Endometrium (tissue), 2 donors: ENCODE data around the gene ZNF296.
"Not testable (repeated sequence)": the region's sequence is repeated elsewhere in the genome, so short reads cannot be mapped to it uniquely, and the experiment has no call there.

Experiments used
- FAIRE-seq: peaks from 2 replicates; lab custom pipeline; 2012; peaks lifted over from hg19 to GRCh38; lab: Jason Lieb, UNC
- donor health status: control.
- donor health status: control.

The ZNF296 gene

GRCh38 chr19:45076029-45076850 is at the start of gene ZNF296:
Gene ZNF296 (minus strand): TSS chr19:45076478. CDS start chr19:45076373, 105 bp downstream.
- no peak for FAIRE-seq

GRCh38 chr19:45125360-45125759 is 49.1 kb upstream of the ZNF296 start:
- FAIRE-seq: no peak

- FAIRE-seq: no peak
Observed at GRCh38 chr19:45124021-45124420, 47.7 kb upstream of the ZNF296 start.

GRCh38 chr19:45123440-45123850 is 47.2 kb upstream of the ZNF296 start:
- no peak for FAIRE-seq

GRCh38 chr19:45122832-45123231 is 46.6 kb upstream of the ZNF296 start:
- no peak for FAIRE-seq

GRCh38 chr19:45121827-45122345 is 45.6 kb upstream of the ZNF296 start:
- FAIRE-seq: no peak

GRCh38 chr19:45119582-45119981 is 43.3 kb upstream of the ZNF296 start:
- no peak for FAIRE-seq

- FAIRE-seq: not testable (repeated sequence)
Observed at GRCh38 chr19:45118591-45119355, 42.5 kb upstream of the ZNF296 start.

- no peak for FAIRE-seq
Observed at GRCh38 chr19:45118106-45118505, 41.8 kb upstream of the ZNF296 start.

GRCh38 chr19:45117671-45118070 is 41.4 kb upstream of the ZNF296 start:
- no peak for FAIRE-seq

GRCh38 chr19:45117167-45117594 is 40.9 kb upstream of the ZNF296 start:
- no peak for FAIRE-seq

GRCh38 chr19:45115809-45116615 is 39.7 kb upstream of the ZNF296 start:
- FAIRE-seq: no peak

- FAIRE-seq: no peak
Observed at GRCh38 chr19:45114116-45114515, 37.8 kb upstream of the ZNF296 start.

GRCh38 chr19:45113628-45114027 is 37.4 kb upstream of the ZNF296 start:
- FAIRE-seq: no peak

GRCh38 chr19:45112111-45112827 is 36.0 kb upstream of the ZNF296 start:
- FAIRE-seq: no peak

GRCh38 chr19:45110851-45111266 is 34.6 kb upstream of the ZNF296 start:
- FAIRE-seq: no peak

- FAIRE-seq: no peak
Observed at GRCh38 chr19:45107621-45108150, 31.4 kb upstream of the ZNF296 start.

GRCh38 chr19:45106363-45106762 is 30.1 kb upstream of the ZNF296 start:
- not testable (repeated sequence) for FAIRE-seq

- no peak for FAIRE-seq
Observed at GRCh38 chr19:45104658-45105349, 28.5 kb upstream of the ZNF296 start.

GRCh38 chr19:45103508-45104319 is 27.4 kb upstream of the ZNF296 start:
- no peak for FAIRE-seq
